ENCODE results near the gene AFP.
"Not testable (repeated sequence)": the region's sequence is repeated elsewhere in the genome, so short reads cannot be mapped to it uniquely, and the experiment has no call there.

AFP gene

GRCh38 chr4:73435984-73436383, at the start of gene AFP:
Gene AFP, plus strand, starts transcription at chr4:73436221. Its CDS starts 42 bp downstream, at chr4:73436263.
- DNase-seq, result no peak

DNA sequence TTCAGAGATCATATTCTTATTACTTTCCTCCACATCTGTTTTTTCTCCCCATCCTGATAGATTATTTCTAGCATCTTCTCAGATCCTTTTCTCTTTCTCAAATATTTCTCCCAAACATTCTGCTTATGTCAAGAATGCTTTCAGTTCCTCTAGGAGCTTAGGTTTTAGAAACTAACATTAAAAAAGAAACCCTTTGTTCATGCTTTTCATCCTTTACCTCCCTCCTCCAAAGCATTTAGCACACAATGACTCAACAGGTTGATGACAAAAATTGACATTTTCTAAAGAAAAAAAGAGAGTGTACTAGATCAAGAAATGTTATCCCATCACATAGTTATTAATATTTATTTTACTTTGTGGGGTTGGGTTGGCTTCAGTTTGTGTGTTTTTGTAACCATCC, 48.5 kb upstream of the AFP start:
- no peak for DNase-seq

DNA sequence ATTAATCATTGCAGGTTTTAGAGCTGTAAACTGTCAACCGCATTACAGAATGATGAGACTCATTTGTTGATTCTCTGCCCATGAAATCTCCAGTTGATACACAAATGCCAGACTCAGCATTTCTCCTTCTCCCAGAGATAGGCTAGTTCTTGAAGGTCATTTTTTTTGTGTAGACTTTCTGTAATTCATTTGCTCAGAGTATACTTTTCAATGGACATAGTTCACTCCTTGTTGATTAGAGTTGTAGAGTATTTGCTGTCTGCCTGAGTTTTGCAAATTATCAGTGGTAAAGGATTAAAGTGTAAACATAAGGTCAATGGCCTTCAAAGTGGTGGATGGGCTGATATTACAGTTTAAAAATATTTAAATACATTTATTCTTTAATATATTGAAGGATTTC, 47.1 kb upstream of the AFP start:
- no peak for DNase-seq

DNA sequence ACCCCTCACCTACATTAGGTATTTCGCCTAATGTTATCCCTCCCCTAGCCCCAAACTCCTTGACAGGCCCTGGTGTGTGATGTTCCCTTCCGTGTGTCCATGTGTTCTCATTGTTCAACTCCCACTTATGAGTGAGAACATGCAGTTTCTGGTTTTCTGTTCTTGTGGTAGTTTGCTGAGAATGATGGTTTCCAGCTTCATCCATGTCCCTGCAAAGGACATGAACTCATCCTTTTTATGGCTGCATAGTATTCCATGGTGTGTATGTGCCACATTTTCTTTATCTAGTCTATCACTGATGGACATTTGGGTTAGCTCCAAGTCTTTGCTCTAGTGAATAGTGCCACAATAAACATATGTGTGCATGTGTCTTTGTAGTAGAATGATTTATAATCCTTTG, 46.4 kb upstream of the AFP start:
- DNase-seq, result not testable (repeated sequence)

DNA sequence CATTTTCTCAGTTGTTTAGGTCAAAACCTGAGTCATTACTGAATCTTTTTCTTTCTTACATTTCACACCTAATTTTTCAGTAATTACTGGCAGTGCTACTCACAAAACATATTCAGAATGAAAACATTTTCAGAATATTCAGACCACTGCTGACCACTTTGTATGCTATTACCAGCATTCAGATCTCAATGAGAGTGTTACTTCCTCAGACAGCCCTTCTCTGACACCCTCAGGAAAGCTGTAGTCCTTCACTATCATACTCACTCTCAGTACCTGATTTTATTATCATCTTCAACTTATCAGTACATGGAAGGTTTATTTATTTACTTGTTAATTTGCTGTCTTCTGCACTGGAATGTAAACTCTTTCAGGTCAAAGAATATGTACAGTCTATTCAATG, 44.2 kb upstream of the AFP start:
- no peak for DNase-seq

DNA sequence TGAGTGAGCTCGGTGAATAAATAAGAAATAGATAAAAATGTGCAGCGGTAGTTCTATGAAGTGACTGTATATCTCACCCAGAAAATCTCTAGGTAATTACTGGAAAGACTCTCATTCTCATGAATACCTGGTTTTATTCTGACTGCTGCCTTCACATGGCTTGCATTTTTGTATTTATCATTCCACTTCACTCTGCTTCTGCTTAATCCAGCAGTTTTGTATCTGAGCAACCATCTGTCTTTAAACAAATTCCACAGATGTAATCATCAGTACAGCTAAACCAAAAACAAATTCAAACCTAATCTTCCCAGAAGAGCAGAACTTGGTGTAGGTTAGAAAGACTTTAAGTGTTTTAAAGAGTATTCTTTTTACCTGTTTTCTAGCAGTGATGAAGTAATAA, 43.1 kb upstream of the AFP start:
- no peak for DNase-seq

DNA sequence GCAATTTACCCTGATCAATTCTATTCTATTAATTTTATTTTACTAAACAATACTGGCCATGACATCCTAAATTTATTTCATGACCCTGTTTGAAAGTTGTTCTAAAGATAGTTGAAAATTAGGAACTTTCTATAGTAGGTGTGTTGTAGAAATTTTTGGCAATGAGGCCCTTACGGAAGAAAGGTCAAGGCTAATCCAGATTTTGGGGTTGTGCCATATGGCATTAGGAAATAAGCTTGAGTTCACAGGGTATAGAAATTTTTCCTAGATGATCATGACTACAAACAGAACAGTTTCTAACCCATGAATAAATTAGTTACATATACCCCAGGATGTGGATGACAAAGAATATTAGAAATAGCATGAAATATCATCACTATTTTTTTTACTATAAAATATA, 39.7 kb upstream of the AFP start:
- no peak for DNase-seq

DNA sequence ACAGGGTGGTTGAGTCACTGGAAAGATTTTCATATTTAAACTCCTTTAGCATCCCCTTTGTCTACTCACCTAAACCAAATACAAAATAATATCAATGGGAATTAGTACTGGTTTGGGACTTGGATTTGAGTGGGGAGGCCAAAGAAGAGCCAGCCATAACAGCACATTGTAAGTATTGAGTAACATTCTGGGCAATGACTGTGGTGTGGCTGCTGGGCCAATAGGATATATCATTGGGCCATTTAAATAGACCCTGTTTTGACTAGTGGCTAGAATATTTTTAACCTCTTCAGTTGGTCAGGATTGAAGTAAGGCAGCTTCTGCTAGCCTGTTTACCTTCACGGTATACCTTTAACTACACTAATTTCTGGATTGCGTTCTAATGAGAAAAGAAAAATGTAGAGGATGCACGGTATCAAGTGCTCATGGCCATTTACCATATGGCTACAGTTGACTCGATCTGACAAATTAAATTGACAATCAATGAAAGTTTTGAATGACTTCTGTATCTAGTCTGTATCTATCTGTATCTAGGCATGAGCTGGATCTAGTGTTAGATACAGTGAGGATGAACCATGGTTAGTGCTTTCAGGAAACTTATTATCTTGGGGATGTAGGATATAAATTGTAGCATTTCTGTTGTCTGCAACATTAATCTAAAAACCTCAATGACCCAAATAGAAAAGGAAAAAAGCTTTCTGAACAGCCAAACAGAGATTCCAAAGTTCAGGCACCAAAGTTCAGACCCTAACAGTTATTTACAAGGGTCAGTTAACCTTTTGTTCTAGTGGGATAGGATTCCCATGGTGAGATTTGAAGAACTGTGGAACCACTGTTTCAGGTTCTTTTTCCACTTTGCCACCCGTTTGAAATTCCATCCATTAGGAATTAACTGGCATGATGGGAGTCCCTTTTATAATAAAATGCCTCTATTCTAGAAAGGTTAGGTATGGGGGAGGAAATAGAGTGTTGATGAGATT, 38.7 kb upstream of the AFP start:
- DNase-seq, result no peak

DNA sequence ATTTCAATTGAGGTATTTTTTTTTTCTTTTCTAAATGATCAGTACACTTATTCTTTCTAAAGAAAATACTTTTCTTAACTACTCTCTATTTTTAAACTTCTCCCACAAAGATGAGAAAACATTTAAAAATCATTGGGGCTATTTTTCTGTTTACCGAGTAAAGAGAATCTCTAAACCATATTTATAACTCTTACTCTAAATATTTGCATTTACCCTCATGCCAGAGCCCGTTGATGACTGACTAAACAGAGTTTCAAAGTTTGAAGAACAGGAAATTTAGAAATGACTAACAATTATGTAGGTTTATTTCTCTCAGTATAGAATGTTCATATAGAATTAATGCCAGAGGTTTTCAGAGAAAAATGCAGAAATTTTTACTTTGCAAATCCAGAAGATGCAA, 34.6 kb upstream of the AFP start:
- DNase-seq, result no peak

DNA sequence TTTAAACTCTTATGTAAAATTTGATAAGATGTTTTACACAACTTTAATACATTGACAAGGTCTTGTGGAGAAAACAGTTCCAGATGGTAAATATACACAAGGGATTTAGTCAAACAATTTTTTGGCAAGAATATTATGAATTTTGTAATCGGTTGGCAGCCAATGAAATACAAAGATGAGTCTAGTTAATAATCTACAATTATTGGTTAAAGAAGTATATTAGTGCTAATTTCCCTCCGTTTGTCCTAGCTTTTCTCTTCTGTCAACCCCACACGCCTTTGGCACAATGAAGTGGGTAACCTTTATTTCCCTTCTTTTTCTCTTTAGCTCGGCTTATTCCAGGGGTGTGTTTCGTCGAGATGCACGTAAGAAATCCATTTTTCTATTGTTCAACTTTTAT, 32.0 kb upstream of the AFP start, which contains the start of gene ALB:
TSS of gene ALB (plus strand) at position 246 of the 400 bp plus-strand sequence. CDS start at position 287, 41 bp downstream.
- DNase-seq, result no peak

DNA sequence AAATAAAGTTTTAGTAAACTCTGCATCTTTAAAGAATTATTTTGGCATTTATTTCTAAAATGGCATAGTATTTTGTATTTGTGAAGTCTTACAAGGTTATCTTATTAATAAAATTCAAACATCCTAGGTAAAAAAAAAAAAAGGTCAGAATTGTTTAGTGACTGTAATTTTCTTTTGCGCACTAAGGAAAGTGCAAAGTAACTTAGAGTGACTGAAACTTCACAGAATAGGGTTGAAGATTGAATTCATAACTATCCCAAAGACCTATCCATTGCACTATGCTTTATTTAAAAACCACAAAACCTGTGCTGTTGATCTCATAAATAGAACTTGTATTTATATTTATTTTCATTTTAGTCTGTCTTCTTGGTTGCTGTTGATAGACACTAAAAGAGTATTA, 31.6 kb upstream of the AFP start:
- DNase-seq, result no peak

GRCh38 chr4:73405138-73405537, 30.9 kb upstream of the AFP start:
- DNase-seq, result no peak

GRCh38 chr4:73406548-73406875, 29.5 kb upstream of the AFP start:
- no peak for DNase-seq

- no peak for DNase-seq
These were observed 28.8 kb upstream of the AFP start for GRCh38 chr4:73407227-73407673.

- DNase-seq, result no peak
These were observed 27.7 kb upstream of the AFP start for GRCh38 chr4:73408181-73408867.

- DNase-seq, result no peak
These were observed 26.8 kb upstream of the AFP start for GRCh38 chr4:73409012-73409862.

GRCh38 chr4:73409978-73410548, 26.0 kb upstream of the AFP start:
- DNase-seq, result no peak

GRCh38 chr4:73410916-73411730, 24.9 kb upstream of the AFP start:
- no peak for DNase-seq

- DNase-seq, result no peak
These were observed 24.1 kb upstream of the AFP start for GRCh38 chr4:73411731-73412414.

- no peak for DNase-seq
These were observed 22.7 kb upstream of the AFP start for GRCh38 chr4:73413294-73413755.

GRCh38 chr4:73414936-73415271, 21.1 kb upstream of the AFP start:
- no peak for DNase-seq

All from stimulated activated CD4-positive, alpha-beta T cell treated with anti-CD3 and anti-CD28 coated beads, Interleukin-12 subunit alpha, Interleukin-12 subunit beta, amount 100 ng/mL, for 4 hours (primary cell).